GM20000 (cell line): ENCODE data around the gene FLYWCH2.

ENCODE experiments used
- DNase-seq: peaks from one replicate; pipeline ENCODE4 v3.0.0; 2012; ENCODE audit warnings: low spot score
- TF ChIP-seq, protein P1 (sequence below): IDR thresholded peaks from 2 replicates; pipeline ENCODE4 v1.5.1; 2012; ENCODE audit warnings: mild to moderate bottlenecking, control low read depth; ENCODE audit errors: extremely low read depth, missing control alignments

Gene FLYWCH2

DNA sequence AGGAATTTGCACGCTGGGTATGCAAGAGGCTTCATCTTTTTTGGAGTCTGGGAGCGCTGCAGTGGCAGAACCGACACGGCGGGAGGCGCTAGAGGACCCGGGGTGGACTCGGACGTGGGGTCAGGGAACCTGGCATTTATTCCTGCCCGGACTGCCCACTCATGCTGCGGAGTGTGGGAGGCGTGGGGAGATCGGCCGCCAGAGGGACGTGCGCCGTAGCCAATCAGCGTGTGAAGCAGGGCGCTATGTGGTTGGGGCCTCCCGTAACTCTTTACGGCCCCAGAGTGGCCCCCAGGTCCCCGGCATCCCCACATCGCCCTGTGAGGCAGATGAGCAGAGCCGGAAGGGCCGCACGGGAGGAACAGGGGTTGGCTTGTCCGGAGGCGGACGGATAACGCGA is 11.2 kb downstream of the FLYWCH2 start:
- TF ChIP-seq, protein P1, sequence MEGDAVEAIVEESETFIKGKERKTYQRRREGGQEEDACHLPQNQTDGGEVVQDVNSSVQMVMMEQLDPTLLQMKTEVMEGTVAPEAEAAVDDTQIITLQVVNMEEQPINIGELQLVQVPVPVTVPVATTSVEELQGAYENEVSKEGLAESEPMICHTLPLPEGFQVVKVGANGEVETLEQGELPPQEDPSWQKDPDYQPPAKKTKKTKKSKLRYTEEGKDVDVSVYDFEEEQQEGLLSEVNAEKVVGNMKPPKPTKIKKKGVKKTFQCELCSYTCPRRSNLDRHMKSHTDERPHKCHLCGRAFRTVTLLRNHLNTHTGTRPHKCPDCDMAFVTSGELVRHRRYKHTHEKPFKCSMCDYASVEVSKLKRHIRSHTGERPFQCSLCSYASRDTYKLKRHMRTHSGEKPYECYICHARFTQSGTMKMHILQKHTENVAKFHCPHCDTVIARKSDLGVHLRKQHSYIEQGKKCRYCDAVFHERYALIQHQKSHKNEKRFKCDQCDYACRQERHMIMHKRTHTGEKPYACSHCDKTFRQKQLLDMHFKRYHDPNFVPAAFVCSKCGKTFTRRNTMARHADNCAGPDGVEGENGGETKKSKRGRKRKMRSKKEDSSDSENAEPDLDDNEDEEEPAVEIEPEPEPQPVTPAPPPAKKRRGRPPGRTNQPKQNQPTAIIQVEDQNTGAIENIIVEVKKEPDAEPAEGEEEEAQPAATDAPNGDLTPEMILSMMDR: no peak
- no peak for DNase-seq

DNA sequence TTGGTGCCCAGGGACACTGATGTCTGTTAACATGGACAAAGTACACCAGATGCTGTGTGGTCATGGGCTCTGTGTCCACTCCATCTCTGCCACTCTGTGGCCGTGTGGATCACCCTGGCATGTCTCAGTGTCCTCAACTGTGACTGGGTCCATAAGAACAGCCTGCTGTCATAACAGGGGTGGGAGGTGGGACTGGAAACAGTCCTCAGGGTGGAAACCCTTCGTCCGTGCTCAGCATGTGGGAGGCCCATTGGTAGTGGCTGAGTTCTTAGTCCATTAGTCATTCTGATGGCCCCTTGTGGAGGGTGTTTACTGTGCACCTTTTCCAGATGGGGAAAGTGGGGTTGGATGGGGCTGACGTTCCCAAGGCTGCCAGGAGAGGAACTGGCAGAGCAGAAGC is 12.8 kb downstream of the FLYWCH2 start:
- TF ChIP-seq, protein P1: no peak
- DNase-seq: no peak

DNA sequence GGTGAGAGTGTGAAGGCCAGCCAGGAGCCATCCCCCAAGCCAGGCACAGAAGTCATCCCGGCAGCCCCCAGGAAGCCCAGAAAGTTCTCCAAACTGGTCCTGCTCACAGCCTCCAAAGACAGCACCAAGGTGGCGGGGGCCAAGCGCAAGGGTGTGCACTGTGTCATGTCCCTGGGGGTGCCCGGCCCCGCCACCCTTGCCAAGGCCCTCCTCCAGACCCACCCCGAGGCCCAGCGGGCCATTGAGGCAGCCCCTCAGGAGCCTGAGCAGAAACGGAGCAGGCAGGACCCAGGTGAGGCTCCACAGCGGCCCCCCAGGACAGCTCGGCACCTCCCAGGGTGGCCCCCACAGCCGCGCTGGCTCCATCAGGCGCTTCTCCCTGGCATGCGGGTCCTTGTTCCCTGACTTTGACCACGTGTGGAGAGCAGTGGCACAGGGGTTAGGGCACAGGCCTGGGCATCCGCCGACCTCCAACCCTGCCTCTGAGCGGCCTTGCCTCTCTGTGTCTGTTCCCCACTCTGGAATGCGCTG is 13.5 kb downstream of the FLYWCH2 start:
- no peak for DNase-seq
- TF ChIP-seq, protein P1: no peak

DNA sequence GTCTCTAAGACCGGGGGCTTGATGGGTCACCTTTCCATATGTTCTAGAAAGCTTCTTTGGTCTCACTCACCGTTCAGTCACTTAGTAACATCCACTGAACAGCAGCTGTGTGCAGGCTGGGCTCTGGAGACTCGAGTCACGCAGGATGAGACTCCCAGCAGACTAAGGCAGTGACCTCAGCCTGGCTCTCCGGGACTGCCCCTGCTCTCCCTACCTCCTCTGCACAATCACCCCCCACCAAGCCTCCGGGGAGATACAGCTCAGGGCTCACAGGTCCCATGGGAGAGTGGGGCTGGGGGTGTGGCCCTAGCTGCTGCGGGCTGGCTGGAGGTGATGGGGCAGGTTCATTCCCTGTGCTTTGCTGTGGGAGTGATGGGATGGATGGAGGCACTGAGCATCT is 14.1 kb downstream of the FLYWCH2 start:
- TF ChIP-seq, protein P1: no peak
- DNase-seq: peak; percentile 76

DNA sequence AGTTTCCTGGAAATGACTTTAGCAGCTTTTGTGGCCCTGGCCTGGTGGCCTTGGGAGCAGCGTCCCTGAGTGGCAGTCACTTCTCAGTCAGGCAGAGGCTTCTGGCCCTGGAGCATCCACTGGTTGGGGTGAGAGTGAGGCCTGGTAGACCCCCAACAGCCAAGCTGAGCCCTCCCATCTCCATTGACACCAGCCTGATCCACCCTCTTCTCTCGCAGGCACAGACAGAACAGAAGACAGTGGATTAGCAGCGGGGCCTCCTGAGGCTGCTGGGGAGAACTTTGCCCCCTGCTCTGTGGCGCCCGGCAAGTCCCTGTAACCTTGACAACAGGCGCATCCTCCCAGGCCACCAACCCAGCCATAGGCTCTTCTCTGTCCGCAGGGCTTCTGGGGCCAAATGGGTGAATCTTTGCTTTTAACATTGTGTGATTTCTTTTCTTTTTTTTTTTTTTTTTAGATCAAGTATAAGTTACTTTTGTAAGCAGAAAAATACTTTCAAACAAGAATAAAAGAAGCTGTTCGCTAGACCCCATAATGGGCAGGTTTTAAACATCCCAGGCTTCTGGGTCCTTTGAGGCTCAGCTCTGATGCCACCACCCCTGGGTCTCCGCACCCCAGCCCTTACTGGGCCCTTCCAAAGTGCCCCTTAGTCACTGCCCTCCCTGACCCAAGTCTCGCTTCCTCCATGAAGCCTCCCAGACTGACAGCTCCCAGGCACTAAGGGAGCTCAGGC is 16.0 kb downstream of the FLYWCH2 start:
- DNase-seq: no peak
- TF ChIP-seq, protein P1: no peak

DNA sequence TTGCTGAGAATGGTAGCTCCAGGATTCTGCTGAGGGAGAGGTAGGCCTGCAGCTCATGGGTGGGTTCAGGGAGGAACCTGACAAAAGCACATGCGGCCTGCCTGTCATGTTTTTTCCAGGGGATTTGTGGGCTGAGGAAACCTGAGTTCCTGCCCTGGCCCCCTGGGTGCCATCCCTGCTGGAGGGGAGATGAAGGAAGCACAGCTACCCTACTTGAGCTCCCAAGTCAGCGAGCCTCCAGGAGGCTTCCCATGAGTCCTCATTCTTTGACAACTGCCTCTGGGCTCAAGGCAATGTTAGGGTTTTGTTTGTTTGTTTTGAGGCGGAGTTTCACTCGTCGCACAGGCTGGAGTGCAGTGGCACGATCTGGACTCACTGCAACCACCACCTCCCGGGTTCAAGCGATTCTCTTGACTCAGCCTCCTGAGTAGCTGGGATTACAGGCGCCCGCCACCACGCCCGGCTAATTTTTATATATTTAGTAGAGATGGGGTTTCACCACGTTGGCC is 16.6 kb downstream of the FLYWCH2 start:
- DNase-seq: no peak
- TF ChIP-seq, protein P1: no peak

DNA sequence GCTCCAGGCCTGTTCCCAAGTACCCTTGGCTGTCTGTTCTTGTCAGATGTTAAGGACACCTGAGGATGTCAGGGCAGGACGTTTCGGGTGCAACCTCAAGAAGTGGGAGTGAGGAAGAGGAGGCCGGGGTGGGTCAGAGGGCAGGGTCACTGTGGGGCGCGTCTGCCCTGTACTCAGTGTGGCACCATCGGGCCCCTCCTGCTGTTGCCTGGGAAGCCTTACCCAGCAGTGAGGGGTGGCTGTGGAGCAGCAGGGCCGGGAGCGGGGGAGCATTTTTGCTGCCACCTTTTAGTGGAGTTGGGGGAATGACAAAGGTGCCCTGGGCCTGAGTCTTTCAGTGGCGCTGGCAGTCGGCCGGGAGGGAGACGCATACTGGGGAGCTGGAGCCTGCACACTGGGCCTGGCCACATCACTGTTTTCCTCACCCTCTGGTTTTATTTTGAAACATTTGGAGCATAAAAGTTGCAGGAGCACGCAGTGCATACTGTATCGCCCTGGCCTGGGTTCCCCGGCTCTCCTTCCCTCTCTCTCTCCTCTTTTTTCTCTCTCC is 17.6 kb downstream of the FLYWCH2 start:
- DNase-seq: no peak
- TF ChIP-seq, protein P1: no peak
